PFSK-1 (cell line): ENCODE measurements around the gene ZNF654.

Source experiments
- FOXP2 ChIP-seq: optimal IDR thresholded peaks from 2 replicates; pipeline ENCODE3; 2011; ENCODE audit warnings: borderline replicate concordance, control low read depth, inconsistent platforms; ENCODE audit not compliant: insufficient read depth; ENCODE audit errors: extremely low read length, extremely low read depth
- POLR2AphosphoS5 ChIP-seq: IDR thresholded peaks from 2 replicates; pipeline ENCODE4 v1.6.1; 2012; ENCODE audit warnings: low read depth, mild to moderate bottlenecking, control low read depth, low read length, moderate library complexity
- REST ChIP-seq, 2 experiments: IDR thresholded peaks; 2 replicates each; pipeline versions ENCODE4 v1.6.1 to v1.8.0; 2011 to 2012; ENCODE audit warnings: low read depth in 2 of 2, low read length in 2 of 2, control low read depth in 1 of 2, inconsistent platforms in 1 of 2, mild to moderate bottlenecking in 1 of 2, moderate library complexity in 1 of 2; ENCODE audit not compliant: insufficient read depth in 1 of 2

GRCh38 chr3:88058306-88058580 is 812 bp upstream of the ZNF654 start:
- no peak for TF ChIP-seq REST (IDR thresholded peaks at IDR 0.05; ENCODE audit: insufficient read depth in 1 of 2, low read depth in 2 of 2, low read length in 2 of 2)
- TF ChIP-seq FOXP2, result no peak
- no peak for TF ChIP-seq POLR2AphosphoS5
